ENCODE results near the gene ITM2C. TPM values are rescaled to one million over a fixed set of nuclear protein-coding genes. Genes with fewer than 3 reads are reported as not detected.
A peak's percentile ranks its signal among the peaks of the same experiment; 100 is the strongest.

Gene ITM2C
- total RNA-seq, 4 donors from 2014 or later, result 33.8 to 301 (median 67.6) TPM

GRCh38 chr2:230865766-230866755, 1.3 kb downstream of the ITM2C start:
- Histone ChIP-seq H3K27ac (peak overlapping the region; percentile 27 to 41), H3K4me1 (peaks cover 0 to 8% of the 10 kb centered on the region in 2 donors)

GRCh38 chr2:230866756-230867523, 2.2 kb downstream of the ITM2C start:
- Histone ChIP-seq H3K27ac (peak overlapping the region; percentile 9 to 41), H3K4me3 (no peak overlapping the region), H3K36me3 (no peaks in the 10 kb centered on the region), H3K9me3 (no peaks in the 10 kb centered on the region), H3K4me1 (peaks cover 0 to 10% of the 10 kb centered on the region in 2 donors), H3K27me3 (no peaks in the 10 kb centered on the region)
- TF ChIP-seq CTCF (IDR thresholded peaks at IDR 0.05) (no peak), POLR2A (IDR thresholded peaks at IDR 0.05) (no peak)
- no peak for DNase-seq
- intact Hi-C loops (cut with DNase I; ENCODE audit: low total_unique reads), result no loop called here

More at GRCh38 chr2:230865766-230866755, 1.3 kb downstream of the ITM2C start:
- Histone ChIP-seq H3K36me3 (no peaks in the 10 kb centered on the region), H3K27me3 (no peaks in the 10 kb centered on the region), H3K4me3 (peak overlapping the region; percentile 47 to 84), H3K9me3 (no peaks in the 10 kb centered on the region)
- TF ChIP-seq CTCF (IDR thresholded peaks at IDR 0.05), result no peak
- TF ChIP-seq POLR2A (IDR thresholded peaks at IDR 0.05), result no peak
- peak; percentile 33 to 36 for DNase-seq
- intact Hi-C loops (cut with DNase I; ENCODE audit: low total_unique reads), result no loop called here

- Histone ChIP-seq H3K27ac (peak overlapping the region; percentile 7 to 66), H3K27me3 (no peaks in the 10 kb centered on the region), H3K4me3 (no peak overlapping the region), H3K9me3 (no peaks in the 10 kb centered on the region), H3K4me1 (peaks cover 0 to 10% of the 10 kb centered on the region in 2 donors), H3K36me3 (no peaks in the 10 kb centered on the region)
- intact Hi-C loops (cut with DNase I; ENCODE audit: low total_unique reads), result no loop called here
- no peak for TF ChIP-seq POLR2A (IDR thresholded peaks at IDR 0.05)
- no peak for TF ChIP-seq CTCF (IDR thresholded peaks at IDR 0.05)
- no peak for DNase-seq
These were observed 3.6 kb downstream of the ITM2C start for GRCh38 chr2:230868161-230868946.

GRCh38 chr2:230868947-230869913, 4.5 kb downstream of the ITM2C start:
- TF ChIP-seq CTCF (IDR thresholded peaks at IDR 0.05), result no peak
- TF ChIP-seq POLR2A (IDR thresholded peaks at IDR 0.05), result no peak
- DNase-seq, result no peak
- Histone ChIP-seq H3K27ac (peak overlapping the region; percentile 20 to 66), H3K9me3 (no peaks in the 10 kb centered on the region), H3K36me3 (no peaks in the 10 kb centered on the region), H3K4me1 (peaks cover 0 to 10% of the 10 kb centered on the region in 2 donors), H3K27me3 (no peaks in the 10 kb centered on the region), H3K4me3 (no peak overlapping the region)
- intact Hi-C loops (cut with DNase I; ENCODE audit: low total_unique reads), result no loop called here

All from uterus (tissue), 4 donors.